NCI-H2107 treated with DMSO at 0.1 percent for 48 hours (cell line): ENCODE data around the gene DNM2.
"Not testable (repeated sequence)": the region's sequence is repeated elsewhere in the genome, so short reads cannot be mapped to it uniquely, and the experiment has no call there.

ENCODE experiments used
- DNase-seq: peaks from one replicate; lab custom pipeline; 2025; ENCODE audit not compliant: unreplicated experiment; lab: John Stamatoyannopoulos, UW

Gene DNM2

GRCh38 chr19:10724573-10725071 lies 6.7 kb downstream of the DNM2 start:
- no peak for DNase-seq

DNA sequence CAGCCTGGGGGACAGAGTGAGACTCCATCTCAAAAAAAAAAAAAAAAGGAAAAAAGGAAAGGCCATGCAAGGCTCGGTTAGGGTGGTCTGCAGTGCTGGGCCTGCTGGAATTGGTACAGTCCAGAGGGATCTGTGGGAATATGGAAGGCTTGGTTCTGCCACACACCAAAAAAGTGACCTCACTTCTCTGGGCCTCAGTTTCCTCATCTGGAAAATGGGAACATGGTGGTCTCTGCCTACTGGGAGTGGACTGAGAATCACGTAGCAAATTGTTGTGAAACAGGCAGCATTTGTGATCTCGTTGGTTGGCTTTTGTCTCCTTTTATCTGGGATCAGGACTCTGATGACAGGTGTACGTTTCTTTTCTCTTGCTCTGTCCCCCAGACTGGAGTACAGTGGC lies 7.5 kb downstream of the DNM2 start:
- DNase-seq, result no peak

- no peak for DNase-seq
These were observed 8.4 kb downstream of the DNM2 start for GRCh38 chr19:10726268-10726667.

GRCh38 chr19:10727685-10728201 lies 9.9 kb downstream of the DNM2 start:
- no peak for DNase-seq

- no peak for DNase-seq
These were observed 11.5 kb downstream of the DNM2 start for GRCh38 chr19:10729411-10729810.

- DNase-seq, result no peak
These were observed 13.1 kb downstream of the DNM2 start for GRCh38 chr19:10730932-10731331.

DNA sequence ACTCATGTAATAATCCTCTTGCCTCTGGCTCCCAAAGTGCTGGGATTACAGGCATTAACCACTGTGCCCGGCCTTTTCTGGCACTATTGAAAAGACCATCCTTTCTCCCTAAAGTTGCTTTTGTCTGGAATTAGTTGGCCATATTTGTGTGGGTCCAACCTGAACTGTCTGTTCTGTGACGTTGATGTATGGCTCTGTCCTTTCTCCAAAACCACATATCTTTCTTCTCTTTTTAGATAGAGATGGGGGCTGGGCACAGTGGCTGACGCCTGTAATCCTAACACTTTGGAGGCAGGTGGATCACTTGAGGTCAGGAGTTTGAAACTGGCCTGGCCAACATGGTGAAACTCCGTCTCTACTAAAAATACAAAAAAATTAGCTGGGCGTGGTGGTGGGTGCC lies 17.9 kb downstream of the DNM2 start:
- no peak for DNase-seq

- no peak for DNase-seq
These were observed 18.3 kb downstream of the DNM2 start for GRCh38 chr19:10736189-10736588.

DNA sequence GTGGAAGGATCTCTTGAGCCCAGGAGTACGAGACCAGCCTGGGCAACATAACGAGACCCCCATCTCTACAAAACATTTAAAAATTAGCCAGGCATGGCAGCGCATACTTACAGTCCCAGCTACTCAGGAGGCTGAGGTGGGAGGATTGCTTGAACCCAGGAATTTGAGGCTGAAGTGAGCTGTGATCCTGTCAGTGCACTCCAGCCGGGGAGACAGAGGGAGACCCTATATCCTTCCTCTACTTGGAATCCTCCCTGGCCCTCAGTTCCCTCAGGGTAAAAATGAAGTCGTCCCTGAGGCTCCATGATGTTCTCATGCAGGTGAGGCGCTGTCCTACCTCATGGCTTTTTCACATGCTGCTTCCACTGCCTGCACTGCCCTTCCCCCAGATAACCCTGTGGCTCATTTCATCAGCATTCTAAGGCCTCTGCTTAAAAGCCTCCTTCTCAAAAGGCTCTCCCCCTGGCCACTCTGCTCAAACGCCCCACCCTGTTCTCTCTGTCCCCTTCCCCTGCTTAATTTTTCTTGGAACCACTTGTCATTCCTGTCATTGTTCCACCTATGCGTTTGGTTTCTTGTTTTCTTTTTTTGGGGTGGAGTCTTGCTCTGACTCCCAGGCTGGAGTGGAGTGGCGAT lies 19.2 kb downstream of the DNM2 start:
- no peak for DNase-seq

- no peak for DNase-seq
These were observed 19.8 kb downstream of the DNM2 start for GRCh38 chr19:10737722-10738121.

DNA sequence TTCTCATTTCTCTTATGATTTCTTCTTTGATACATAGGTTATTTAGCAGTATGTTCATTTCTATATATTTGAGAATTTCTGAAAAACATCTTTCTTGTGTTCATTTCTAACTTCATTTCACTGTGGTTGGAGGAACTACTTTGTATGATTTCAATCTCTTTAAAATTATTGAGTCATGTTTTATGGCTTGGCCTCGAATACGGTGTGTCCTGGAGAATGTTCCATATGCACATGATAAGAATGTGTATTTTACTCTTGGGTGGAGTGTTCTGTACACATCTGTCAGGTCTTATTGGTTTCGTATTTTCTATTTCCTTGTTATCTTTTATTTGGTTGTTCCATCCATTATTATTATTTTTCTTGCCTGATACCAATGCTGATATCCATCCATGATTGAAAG lies 22.9 kb downstream of the DNM2 start:
- no peak for DNase-seq

- DNase-seq, result no peak
These were observed 24.6 kb downstream of the DNM2 start for GRCh38 chr19:10742476-10742875.

- no peak for DNase-seq
These were observed 26.4 kb downstream of the DNM2 start for GRCh38 chr19:10744253-10744798.

DNA sequence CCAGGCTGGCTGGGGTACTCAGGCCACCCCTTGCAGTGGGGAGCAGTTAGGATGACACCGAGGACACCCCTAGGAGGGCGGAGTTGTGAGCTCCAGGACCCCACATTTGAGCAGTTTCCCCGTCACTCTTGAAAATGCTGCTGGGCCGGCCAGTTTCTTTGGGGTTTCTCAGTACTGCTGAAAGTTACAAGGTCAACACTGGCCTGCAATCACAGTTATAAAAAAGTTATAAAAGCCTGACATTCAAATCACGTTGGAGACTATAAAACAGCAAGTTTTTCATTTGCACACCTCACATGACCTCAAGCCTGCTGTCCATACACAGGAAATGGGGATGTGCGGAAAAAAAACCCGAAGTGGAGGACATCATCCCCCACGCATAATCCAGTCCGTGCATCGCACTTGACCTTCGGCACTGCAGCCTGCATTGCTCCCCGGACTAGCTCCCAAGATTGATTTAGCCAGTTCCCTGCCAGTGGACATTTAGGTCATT lies 27.0 kb downstream of the DNM2 start:
- no peak for DNase-seq

DNA sequence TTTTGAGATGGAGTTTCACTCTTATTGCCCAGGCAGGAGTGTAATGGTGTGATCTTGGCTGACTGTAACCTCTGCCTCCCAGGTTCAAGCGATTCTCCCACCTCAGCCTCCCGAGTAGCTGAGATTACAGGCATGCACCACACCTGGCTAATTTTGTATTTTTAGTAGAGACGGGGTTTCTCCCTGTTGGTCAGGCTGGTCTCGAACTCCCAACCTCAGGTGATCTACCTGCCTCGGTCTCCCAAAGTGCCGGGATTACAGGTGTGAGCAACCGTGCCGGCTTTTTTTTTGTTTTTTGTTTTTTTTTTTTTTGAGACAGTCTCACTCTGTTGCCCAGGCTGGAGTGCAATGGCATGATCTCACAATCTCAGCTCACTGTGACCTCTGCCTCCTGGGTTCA lies 28.6 kb downstream of the DNM2 start:
- DNase-seq, result not testable (repeated sequence)

GRCh38 chr19:10747271-10747670 lies 29.4 kb downstream of the DNM2 start:
- no peak for DNase-seq

GRCh38 chr19:10747674-10748073 lies 29.8 kb downstream of the DNM2 start:
- no peak for DNase-seq

GRCh38 chr19:10748195-10748926 lies 30.5 kb downstream of the DNM2 start:
- no peak for DNase-seq

- DNase-seq, result peak; percentile 56
These were observed 31.1 kb downstream of the DNM2 start for GRCh38 chr19:10748927-10749434.

DNA sequence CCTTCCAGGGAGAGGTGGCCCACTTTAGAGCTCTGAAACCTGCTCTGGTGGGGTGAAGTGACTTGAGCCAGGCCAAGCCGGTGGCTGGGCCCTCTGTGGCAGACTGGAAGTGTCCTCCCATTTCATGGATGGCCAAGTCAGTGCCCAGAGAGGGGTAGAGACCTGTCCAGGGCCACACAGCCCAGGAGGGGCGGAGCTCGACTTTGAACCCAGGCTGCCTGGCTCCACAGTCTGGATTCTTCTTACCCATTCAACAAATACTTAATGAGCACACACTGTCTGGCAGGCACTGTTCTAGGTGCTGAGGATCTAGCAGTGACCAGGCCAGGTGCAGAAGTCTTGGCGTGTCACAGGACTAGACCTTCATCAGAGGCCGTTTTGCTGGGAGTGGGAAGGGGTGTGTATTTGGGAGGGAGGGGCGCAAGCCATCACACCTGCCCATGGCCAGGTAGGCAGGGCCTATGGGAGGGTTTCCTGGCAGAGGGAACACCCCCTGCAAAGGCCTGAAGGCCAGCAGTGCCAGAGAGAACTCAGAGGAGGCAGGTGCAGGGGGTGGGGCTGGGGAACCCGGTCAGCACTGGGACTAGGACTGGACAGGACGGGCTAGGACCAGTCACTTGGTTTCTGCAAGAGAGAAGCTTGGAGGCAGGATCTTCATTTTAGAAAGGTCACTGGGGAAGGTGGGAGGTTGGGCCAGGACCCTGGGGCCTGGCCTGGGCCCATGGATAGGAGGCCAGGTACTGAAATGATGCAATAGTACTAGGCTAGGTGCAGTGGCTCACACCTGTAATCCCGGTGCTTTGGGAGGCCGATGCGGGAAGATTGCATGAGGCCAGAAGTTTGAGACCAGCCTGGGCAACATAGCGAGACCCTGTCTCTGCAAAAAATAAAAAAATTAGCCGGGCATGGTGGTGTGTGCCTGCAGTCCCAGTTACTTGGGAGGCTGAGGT lies 31.8 kb downstream of the DNM2 start:
- DNase-seq, result no peak
